Body of pancreas (tissue), 2 donors: ENCODE results near the gene KRTAP5-7. TPM values are rescaled to one million over a fixed set of nuclear protein-coding genes. Genes with fewer than 3 reads are reported as not detected.

Experiments used
- small RNA-seq: library from RNA; depleted of rRNA; stranded (forward); fragments of <200 nt; gene quantifications from one replicate; pipeline ENCODE3, GENCODE V24; 2016
- total RNA-seq, 2 donors: library from RNA; depleted of rRNA; stranded (reverse); fragments of >200 nt; gene quantifications; one replicate each; pipeline ENCODE4 v1.1.0, GENCODE V29; 2016

The KRTAP5-7 gene
- total RNA-seq, 2 donors from 2014 or later: not detected

Small RNAs within 50 kb of the gene (small RNA-seq; reads per million reads assigned to genes)
- gene AP000867.1: not detected

Other genes with a start within 250 kb of the KRTAP5-7 start
- gene DHCR7, start 78.9 kb upstream of the KRTAP5-7 start, total RNA-seq: 10 to 100 TPM; 15.8 to 16.2 TPM
- 10 to 100 TPM; 45.7 to 71.2 TPM for gene NADSYN1, start 74.1 kb upstream of the KRTAP5-7 start, total RNA-seq
- not detected for gene KRTAP5-8, start 10.8 kb downstream of the KRTAP5-7 start, total RNA-seq
- gene KRTAP5-9, start 21.2 kb downstream of the KRTAP5-7 start, total RNA-seq: 1 to 10 TPM in 1 of 2 donors, not detected in 1; 3.0 TPM
- not detected for gene KRTAP5-10, start 38.3 kb downstream of the KRTAP5-7 start, total RNA-seq
- not detected for gene KRTAP5-11, start 55.6 kb downstream of the KRTAP5-7 start, total RNA-seq